Left ventricle myocardium superior (tissue), 1 donor: Measurements from ENCODE around the gene KRT8. TPM values are rescaled to one million over a fixed set of nuclear protein-coding genes. Genes with fewer than 3 reads are reported as not detected.
A peak's percentile ranks its signal among the peaks of the same experiment; 100 is the strongest.

Source experiments
- ATAC-seq: fragments of 200-7000 bp; cut with Tn5 transposase; one replicate; pipeline ENCODE4 v1.9.1; 2020; ENCODE audit warnings: mild to moderate bottlenecking, moderate library complexity
- DNase-seq: peaks from one replicate; pipeline ENCODE4 v3.0.0-alpha.2; 2020
- intact Hi-C: fragments of 100-400 bp; cut with micrococcal nuclease; formaldehyde crosslinking; loops from one replicate; pipeline ENCODE4 v1.11.0; 2022
- total RNA-seq: library from RNA; stranded (reverse); fragmentation: NEBNext Ultra II Directional; extraction: Animal tissue kit (Norgen Biotek cat#: 25700); gene quantifications from one replicate; pipeline ENCODE4 v1.2.1, GENCODE V29; 2021
- donor health status: DM: no; HTN: yes; CAD: no; lungs with severe emphysema.

Gene KRT8
- total RNA-seq, 1 donor from 2014 or later: 100 TPM

- no peak for DNase-seq
- ATAC-seq: no peak
- intact Hi-C loops: no loop called here
Measured at GRCh38 chr12:52927964-52928363, 23.1 kb upstream of the KRT8 start.

DNA sequence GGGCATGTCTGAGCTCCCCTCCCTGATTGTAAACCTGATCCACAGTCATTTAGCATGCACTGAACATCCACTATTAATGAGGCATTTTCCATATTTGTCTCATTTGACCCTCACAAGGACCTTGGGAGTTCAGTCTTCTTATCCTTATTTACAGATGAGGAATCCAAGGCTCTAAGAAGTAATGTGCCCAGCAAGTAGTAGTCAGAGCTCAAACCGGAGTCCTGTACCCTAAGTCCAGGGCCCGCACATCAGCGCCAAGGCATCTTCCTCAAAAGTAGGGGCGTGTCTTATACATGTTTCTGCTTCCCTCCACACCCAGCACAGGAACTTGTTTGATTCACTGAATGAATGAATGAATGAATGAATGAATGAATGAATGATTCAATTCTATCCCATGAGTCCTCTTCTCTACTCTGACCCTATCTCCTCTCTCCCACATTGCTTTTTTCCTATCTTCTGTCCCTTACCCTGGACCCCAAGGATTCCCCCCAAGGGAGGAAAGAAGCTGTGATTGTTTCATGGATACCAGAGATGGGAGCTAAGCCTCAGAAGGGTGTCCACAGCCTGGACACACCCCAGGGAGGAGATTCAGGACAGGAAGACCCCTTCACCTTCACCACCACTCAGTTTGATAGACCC lies 21.8 kb upstream of the KRT8 start:
- intact Hi-C loops: no loop called here
- ATAC-seq: no peak

DNA sequence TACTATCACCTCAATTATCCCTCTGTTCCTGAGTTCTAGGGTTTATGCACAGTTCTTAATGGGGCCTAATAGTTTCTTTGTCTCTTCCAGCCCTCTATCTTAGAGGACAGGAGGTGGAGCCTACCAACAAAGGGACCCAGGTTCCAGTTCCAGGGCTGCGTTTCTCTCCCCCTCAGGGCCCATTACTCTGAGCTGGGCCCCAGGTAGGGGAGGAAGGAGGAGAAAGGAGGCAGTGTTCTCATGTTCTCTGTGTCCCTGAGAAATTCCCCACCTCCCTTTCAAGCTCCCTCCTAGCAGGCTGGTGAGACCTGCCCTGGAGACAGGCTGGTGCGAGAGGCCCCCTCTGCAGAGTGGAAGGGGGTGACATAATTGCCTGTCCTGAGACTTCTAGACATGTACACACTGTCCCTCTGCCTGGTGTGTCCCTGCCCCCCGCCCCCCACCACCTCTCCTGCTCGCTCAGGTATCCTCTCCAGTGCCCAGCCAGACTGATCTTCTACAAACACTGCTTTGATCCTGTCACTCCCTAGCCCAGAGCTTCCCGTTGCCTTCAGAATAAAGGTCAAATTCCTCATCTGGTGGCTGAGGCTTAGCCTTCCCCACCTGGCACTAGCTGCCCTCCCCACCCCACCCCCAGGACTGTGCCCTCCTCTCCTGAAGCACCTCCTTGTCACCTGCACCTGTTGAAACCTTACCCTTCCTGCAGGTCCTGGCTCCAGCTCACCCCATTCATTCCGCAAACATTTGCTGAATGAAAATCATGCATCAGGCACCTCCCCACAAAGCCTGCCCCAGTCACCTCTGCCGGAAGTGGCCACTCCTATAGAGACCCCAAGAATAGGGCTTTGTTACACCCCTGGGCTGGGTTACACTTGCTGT lies 21.1 kb upstream of the KRT8 start:
- DNase-seq (no peak), ATAC-seq (peak; percentile 10)
- intact Hi-C loops: no loop called here

More for the DNA sequence above, 21.8 kb upstream of the KRT8 start:
- DNase-seq: no peak

DNA sequence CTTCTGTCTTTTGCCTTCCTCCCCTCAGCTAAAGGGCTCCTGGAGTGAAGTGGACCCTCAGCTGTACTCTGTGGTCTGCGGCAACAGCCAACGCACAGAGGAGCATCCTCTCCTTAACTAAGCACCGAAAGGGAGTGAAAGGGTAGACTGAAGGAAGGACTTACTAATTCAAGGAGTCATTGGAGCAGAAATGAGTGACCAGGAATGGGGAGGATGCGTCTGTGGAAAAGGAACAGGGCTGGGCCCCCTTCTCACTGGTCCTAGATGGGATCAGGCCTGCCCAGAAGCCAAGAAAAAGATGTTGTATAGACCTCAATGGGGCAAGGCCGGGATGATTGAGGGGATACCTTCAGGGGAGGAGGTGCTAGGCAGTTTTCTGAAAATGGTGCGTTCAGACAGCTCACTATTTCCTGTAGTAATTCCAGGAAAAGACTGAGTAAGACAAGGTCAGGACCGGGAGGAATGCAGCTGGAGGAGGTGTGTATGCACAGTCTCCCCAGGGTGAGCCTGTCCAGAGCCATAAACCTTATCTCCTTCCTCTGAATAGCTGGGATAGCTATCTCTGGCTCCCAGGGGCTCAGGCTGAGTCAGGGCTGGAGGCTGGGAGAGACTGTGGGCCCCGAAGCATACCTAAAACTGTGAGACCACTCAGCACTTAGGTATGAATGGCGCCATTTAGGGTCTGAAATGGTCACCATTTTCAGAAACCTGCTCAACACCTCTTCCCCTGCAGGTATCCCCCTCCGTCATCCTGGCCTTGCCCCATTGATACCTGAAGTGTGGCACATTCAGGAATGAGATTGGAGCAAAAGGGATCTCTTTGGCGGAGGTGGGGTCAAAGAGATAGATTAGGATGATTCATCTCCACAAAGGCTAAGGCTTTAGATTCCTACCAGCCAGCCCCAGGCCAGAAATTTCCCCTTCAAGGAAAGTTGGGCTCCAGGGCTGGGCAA lies 20.2 kb upstream of the KRT8 start:
- DNase-seq (no peak), ATAC-seq (peak; percentile 12)
- intact Hi-C loops: no loop called here

- no peak for ATAC-seq
- no peak for DNase-seq
- intact Hi-C loops: no loop called here
Measured at GRCh38 chr12:52921488-52922165, 16.8 kb upstream of the KRT8 start.

- DNase-seq (no peak), ATAC-seq (no peak)
- intact Hi-C loops: no loop called here
Measured at GRCh38 chr12:52920937-52921336, 16.1 kb upstream of the KRT8 start.

DNA sequence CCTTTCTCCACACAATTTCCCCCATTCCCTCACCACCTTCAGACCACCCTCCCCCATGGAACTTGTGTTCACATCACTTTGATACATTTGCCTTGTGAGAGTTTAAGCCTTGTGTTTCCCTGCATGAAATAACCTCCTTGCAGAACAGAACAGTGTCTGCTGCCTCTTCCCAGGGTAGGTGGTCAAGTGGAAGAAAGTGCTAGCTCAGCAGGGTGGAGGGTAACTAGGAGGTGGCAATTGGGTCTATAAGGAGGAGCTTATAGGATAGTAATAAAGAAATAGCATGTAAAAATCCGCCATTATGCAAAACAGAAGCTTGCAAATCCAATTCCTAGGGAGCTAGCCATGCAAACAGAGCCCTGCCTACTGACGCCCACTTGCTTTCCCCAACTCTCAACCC lies 13.9 kb upstream of the KRT8 start:
- DNase-seq: no peak
- ATAC-seq: no peak
- intact Hi-C loops: no loop called here

DNA sequence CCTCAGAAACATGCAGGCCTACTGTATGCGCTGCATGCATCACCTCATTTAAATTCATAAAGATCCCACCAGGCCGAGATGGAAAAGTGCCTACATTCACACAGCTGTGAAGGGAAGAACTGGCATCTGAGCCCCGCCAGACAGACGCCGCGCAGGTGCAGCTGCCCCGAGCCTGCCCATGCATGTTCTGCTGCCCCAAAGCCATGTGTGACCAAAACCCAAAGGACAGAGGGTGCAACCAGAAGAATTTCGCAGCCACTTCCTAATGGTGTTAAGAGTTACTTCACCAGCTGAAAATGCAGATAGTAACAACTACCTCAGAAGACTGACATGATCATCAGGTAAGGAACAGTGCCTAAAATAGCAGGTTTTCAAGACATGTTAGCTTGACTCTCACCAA lies 13.5 kb upstream of the KRT8 start:
- intact Hi-C loops: no loop called here
- ATAC-seq: no peak
- DNase-seq: no peak

GRCh38 chr12:52917800-52918199 lies 12.9 kb upstream of the KRT8 start:
- no peak for ATAC-seq
- intact Hi-C loops: no loop called here
- no peak for DNase-seq

GRCh38 chr12:52916216-52916615 lies 11.3 kb upstream of the KRT8 start:
- no peak for DNase-seq
- ATAC-seq: no peak
- intact Hi-C loops: no loop called here

GRCh38 chr12:52915637-52916036 lies 10.8 kb upstream of the KRT8 start:
- intact Hi-C loops: no loop called here
- DNase-seq (no peak), ATAC-seq (no peak)

GRCh38 chr12:52914576-52915121 lies 9.8 kb upstream of the KRT8 start:
- DNase-seq: no peak
- no peak for ATAC-seq

DNA sequence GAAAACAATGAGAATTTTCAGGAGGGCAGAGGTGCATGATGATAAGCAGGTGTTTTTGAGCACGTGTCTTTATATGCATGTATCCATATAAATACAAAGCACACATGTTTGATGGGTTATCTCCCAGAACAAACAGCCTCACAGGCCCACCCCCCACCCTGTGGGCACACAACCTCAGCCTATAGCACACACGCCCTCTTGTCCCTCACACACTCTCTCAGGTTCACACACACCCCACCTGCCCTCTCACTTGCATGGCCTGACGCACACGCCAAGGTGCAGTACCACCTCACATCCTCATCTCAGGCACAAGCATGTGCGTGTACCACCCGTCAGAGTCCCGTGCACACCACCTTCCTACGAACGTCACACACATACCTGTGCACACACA lies 8.6 kb upstream of the KRT8 start:
- no peak for ATAC-seq
- no peak for DNase-seq
- intact Hi-C loops: no loop called here

More at GRCh38 chr12:52914576-52915121, 9.8 kb upstream of the KRT8 start:
- intact Hi-C loops: no loop called here

DNA sequence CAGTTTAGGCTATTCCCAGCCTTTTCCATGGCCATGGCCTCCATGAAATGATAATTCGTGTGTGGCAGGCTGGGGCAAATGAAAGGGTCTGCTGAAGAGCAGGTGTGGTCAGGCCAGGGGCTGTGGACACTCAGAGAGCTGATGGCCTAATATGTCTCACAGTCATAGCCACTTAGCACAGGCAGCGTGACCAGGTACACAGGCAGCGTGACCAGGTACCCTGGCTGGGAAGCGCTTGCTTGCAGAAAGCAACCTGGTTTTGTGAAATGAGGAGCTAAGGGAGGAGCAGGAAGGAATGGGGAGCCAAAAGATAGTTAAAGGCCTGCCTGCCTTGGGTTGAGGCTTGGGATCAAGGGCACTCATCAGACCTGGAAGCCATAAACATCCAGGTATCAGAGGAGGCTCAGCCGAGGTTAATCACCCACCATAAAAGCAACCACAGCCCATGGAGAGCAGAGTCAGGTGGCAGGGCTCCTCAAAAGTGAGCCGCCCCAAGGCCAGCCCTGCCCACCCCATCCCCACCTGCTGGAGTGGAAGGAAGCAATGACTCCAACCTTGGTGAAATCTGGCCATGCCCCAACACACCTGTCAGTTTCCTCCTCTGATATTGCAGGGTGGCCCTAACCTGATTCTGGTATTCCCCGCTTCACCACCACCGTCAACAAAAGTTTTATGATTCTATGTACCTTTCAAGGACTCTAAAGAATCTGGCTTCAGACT lies 8.0 kb upstream of the KRT8 start:
- no peak for ATAC-seq
- intact Hi-C loops: no loop called here
- DNase-seq: no peak

- intact Hi-C loops: no loop called here
Measured at GRCh38 chr12:52910248-52910883, 5.5 kb upstream of the KRT8 start.

DNA sequence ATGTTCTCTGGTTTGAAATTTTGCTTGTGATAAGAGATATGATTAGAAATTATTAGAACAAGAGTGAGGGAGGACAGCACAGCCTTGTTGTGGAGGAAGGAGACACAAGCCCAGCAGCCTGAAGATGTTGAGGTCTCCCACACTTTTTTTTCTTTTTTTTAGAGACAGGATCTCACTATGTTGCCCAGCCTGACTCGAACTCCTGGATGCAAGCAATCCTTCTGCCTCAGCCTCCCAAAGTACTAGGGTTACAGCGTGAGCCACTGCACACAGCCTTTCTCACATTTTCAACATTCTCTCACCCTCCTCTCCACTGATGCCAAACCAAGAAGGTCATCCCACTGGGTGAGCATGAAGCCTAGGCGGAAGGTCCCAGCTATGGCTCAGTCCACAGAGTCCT lies 4.9 kb upstream of the KRT8 start:
- intact Hi-C loops: no loop called here
- DNase-seq (no peak), ATAC-seq (no peak)

More at GRCh38 chr12:52910248-52910883, 5.5 kb upstream of the KRT8 start:
- ATAC-seq (no peak), DNase-seq (no peak)

DNA sequence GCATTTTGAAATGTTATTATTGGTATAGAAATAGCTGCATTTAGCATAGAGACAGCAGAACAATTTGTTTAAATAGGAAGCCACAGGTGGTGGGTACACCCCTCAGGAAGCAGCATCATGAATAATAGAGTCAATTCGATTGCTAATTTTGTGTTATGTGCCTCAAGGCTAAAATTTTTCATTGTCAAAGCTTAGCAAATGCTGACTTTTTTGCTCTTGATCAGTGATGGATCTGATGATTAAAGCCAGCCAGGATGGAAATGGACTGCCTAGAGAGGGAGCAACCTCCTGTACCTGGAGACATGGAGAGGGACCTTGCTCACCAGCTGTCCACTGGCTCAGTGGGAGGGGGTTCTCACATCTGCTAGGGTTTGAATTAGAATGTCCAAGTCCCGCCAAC lies 4.5 kb upstream of the KRT8 start:
- ATAC-seq: no peak
- no peak for DNase-seq
- intact Hi-C loops: no loop called here
